Stimulated activated CD4-positive, alpha-beta T cell treated with anti-CD3 and anti-CD28 coated beads, Interleukin-4, amount 100 ng/mL, for 48 hours (primary cell): ENCODE results near the gene GGCT.

Experiments used
- DNase-seq, 2 donors: peaks; one replicate each; pipeline ENCODE4 v3.0.0-alpha.2; 2020; ENCODE audit warnings: low read depth in 2 of 2

The GGCT gene

GRCh38 chr7:30478349-30479201 is 26.1 kb downstream of the GGCT start, which contains the start of gene NOD1:
TSS of gene NOD1 (minus strand) at chr7:30478784. CDS start at chr7:30456921, 21,863 bp downstream.
- DNase-seq = peak; percentile 64 to 67

- DNase-seq = no peak
Measured at GRCh38 chr7:30476459-30477145, 28.0 kb downstream of the GGCT start.

- no peak for DNase-seq
Measured at GRCh38 chr7:30475580-30475979, 29.0 kb downstream of the GGCT start.

GRCh38 chr7:30474893-30475292 is 29.7 kb downstream of the GGCT start:
- DNase-seq = no peak

- DNase-seq = no peak
Measured at GRCh38 chr7:30474485-30474884, 30.1 kb downstream of the GGCT start.

- no peak for DNase-seq
Measured at GRCh38 chr7:30473903-30474302, 30.7 kb downstream of the GGCT start.

- no peak for DNase-seq
Measured at GRCh38 chr7:30472784-30473775, 31.5 kb downstream of the GGCT start.

- DNase-seq = no peak
Measured at GRCh38 chr7:30472081-30472783, 32.4 kb downstream of the GGCT start.

- no peak for DNase-seq
Measured at GRCh38 chr7:30471205-30471604, 33.4 kb downstream of the GGCT start.

GRCh38 chr7:30470771-30471170 is 33.9 kb downstream of the GGCT start:
- DNase-seq = no peak

GRCh38 chr7:30470163-30470770 is 34.4 kb downstream of the GGCT start:
- no peak for DNase-seq

- no peak for DNase-seq
Measured at GRCh38 chr7:30469303-30469702, 35.3 kb downstream of the GGCT start.

GRCh38 chr7:30468791-30469190 is 35.8 kb downstream of the GGCT start:
- no peak for DNase-seq

GRCh38 chr7:30468041-30468440 is 36.6 kb downstream of the GGCT start:
- no peak for DNase-seq

- DNase-seq = no peak
Measured at GRCh38 chr7:30467271-30467670, 37.4 kb downstream of the GGCT start.

- no peak for DNase-seq
Measured at GRCh38 chr7:30466266-30466665, 38.4 kb downstream of the GGCT start.

- no peak for DNase-seq
Measured at GRCh38 chr7:30465811-30466180, 38.8 kb downstream of the GGCT start.

- no peak for DNase-seq
Measured at GRCh38 chr7:30465046-30465810, 39.4 kb downstream of the GGCT start.

GRCh38 chr7:30464231-30464671 is 40.4 kb downstream of the GGCT start:
- no peak for DNase-seq
